ENCODE data around the gene MEX3C.

Gene MEX3C

DNA sequence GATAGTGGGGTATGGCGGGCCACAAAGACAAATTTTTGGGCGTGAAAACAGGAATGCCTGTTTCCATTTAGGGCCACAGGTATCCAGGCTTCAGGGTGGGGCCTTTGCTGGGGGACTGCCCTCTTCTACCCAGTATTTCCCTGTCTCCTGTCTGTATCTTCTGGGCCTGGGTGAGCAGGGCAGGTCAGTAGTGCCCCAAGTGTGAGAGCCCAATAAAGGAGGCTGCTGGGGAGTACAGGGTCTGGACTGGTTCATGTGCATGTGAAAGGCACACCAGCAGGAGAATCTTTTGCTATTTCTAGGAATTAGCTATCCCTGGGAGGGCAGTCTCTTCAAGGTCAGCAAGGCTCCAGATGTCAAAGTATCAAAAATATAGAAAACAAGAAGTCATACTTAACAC is 71.5 kb downstream of the MEX3C start:
- TF ChIP-seq EZH2phosphoT487 (conservative IDR thresholded peaks at IDR 0.05; ENCODE audit: low read length) (no peak), CTCF (IDR thresholded peaks at IDR 0.05; ENCODE audit: insufficient read depth, low read length, poor library complexity, severe bottlenecking) (no peak)
- no peaks in the 10 kb centered on the region for H3F3A ChIP-seq (ENCODE audit: insufficient read depth)
- no peak overlapping the region for H3K4me3 ChIP-seq (ENCODE audit: insufficient read depth, low read length, poor library complexity, severe bottlenecking)
- H3K9ac ChIP-seq (ENCODE audit: low read length): no peak overlapping the region
- H3K4me2 ChIP-seq (ENCODE audit: low read depth, low read length, poor library complexity, severe bottlenecking): no peak overlapping the region
- no peaks in the 10 kb centered on the region for H3K27me3 ChIP-seq (ENCODE audit: low read length)
- no peaks in the 10 kb centered on the region for H3K9me2 ChIP-seq (replicated peaks; ENCODE audit: insufficient read depth, low read length)
- H2AFZ ChIP-seq (ENCODE audit: low read depth, low read length, severe bottlenecking): no peak overlapping the region
- no peaks in the 10 kb centered on the region for H3K36me3 ChIP-seq (ENCODE audit: low read length)
- no peak overlapping the region for H3K27ac ChIP-seq (ENCODE audit: low read depth, low read length)
- H3K9me3 ChIP-seq (ENCODE audit: insufficient read depth, low read length): no peaks in the 10 kb centered on the region
- H3K79me2 ChIP-seq (ENCODE audit: insufficient read depth, low read length): no peaks in the 10 kb centered on the region
- H4K20me1 ChIP-seq (ENCODE audit: low read depth, low read length): no peaks in the 10 kb centered on the region

Measured in SU-DHL-6 (cell line).